ENCODE measurements around the gene KRT82. TPM values are rescaled to one million over a fixed set of nuclear protein-coding genes. Genes with fewer than 3 reads are reported as not detected.

Gene KRT82
- total RNA-seq, 1 donor from 2014 or later: not detected

GRCh38 chr12:52403561-52403960 lies 2.6 kb downstream of the KRT82 start:
- Mint-ChIP-seq H3K9me3 (no peaks in the 10 kb centered on the region), H3K27ac (no peak overlapping the region), H3K4me1 (no peaks in the 10 kb centered on the region), H3K27me3 (peaks cover 6% of the 10 kb centered on the region), H3K36me3 (ENCODE audit: low read depth) (no peaks in the 10 kb centered on the region), H3K4me3 (no peak overlapping the region)
- DNase-seq (no peak), ATAC-seq (ENCODE audit: low read depth) (no peak)
- no peak for TF ChIP-seq CTCF (IDR thresholded peaks at IDR 0.05)
- intact Hi-C loops (cut with micrococcal nuclease): no loop called here
- CTCF ChIA-PET: no interaction called here
- POLR2A ChIA-PET: no interaction called here

- ATAC-seq (ENCODE audit: low read depth) (no peak), DNase-seq (no peak)
- H3K36me3 Mint-ChIP-seq (ENCODE audit: low read depth): no peaks in the 10 kb centered on the region
- ChIA-PET CTCF (no interaction called here), POLR2A (no interaction called here)
- no peaks in the 10 kb centered on the region for H3K9me3 Mint-ChIP-seq
- intact Hi-C loops (cut with micrococcal nuclease): no loop called here
- no peak overlapping the region for H3K4me3 Mint-ChIP-seq
- TF ChIP-seq CTCF (IDR thresholded peaks at IDR 0.05): no peak
- H3K27ac Mint-ChIP-seq: no peak overlapping the region
- peaks cover 5% of the 10 kb centered on the region for H3K27me3 Mint-ChIP-seq
- no peaks in the 10 kb centered on the region for H3K4me1 Mint-ChIP-seq
These were observed 3.1 kb downstream of the KRT82 start for GRCh38 chr12:52402873-52403540.

GRCh38 chr12:52402377-52402776 lies 3.8 kb downstream of the KRT82 start:
- intact Hi-C loops (cut with micrococcal nuclease): no loop called here
- ATAC-seq (ENCODE audit: low read depth) (no peak), DNase-seq (no peak)
- Mint-ChIP-seq H3K36me3 (ENCODE audit: low read depth) (no peaks in the 10 kb centered on the region), H3K4me3 (no peak overlapping the region), H3K27ac (no peak overlapping the region), H3K4me1 (no peaks in the 10 kb centered on the region), H3K9me3 (no peaks in the 10 kb centered on the region), H3K27me3 (no peaks in the 10 kb centered on the region)
- TF ChIP-seq CTCF (IDR thresholded peaks at IDR 0.05): no peak
- CTCF ChIA-PET: no interaction called here
- POLR2A ChIA-PET: no interaction called here

- H3K36me3 Mint-ChIP-seq (ENCODE audit: low read depth): no peaks in the 10 kb centered on the region
- DNase-seq (no peak), ATAC-seq (ENCODE audit: low read depth) (no peak)
- H3K9me3 Mint-ChIP-seq: no peaks in the 10 kb centered on the region
- no peak for TF ChIP-seq CTCF (IDR thresholded peaks at IDR 0.05)
- CTCF ChIA-PET: no interaction called here
- no peak overlapping the region for H3K4me3 Mint-ChIP-seq
- H3K27ac Mint-ChIP-seq: no peak overlapping the region
- intact Hi-C loops (cut with micrococcal nuclease): no loop called here
- no peaks in the 10 kb centered on the region for H3K4me1 Mint-ChIP-seq
- H3K27me3 Mint-ChIP-seq: no peaks in the 10 kb centered on the region
- POLR2A ChIA-PET: no interaction called here
These were observed 4.2 kb downstream of the KRT82 start for GRCh38 chr12:52401926-52402325.

GRCh38 chr12:52401526-52401925 lies 4.6 kb downstream of the KRT82 start:
- Mint-ChIP-seq H3K27ac (no peak overlapping the region), H3K27me3 (no peaks in the 10 kb centered on the region), H3K4me1 (no peaks in the 10 kb centered on the region), H3K4me3 (no peak overlapping the region), H3K9me3 (no peaks in the 10 kb centered on the region), H3K36me3 (ENCODE audit: low read depth) (no peaks in the 10 kb centered on the region)
- ATAC-seq (ENCODE audit: low read depth): no peak
- CTCF ChIA-PET: no interaction called here
- no peak for TF ChIP-seq CTCF (IDR thresholded peaks at IDR 0.05)
- intact Hi-C loops (cut with micrococcal nuclease): no loop called here
- DNase-seq: no peak
- POLR2A ChIA-PET: no interaction called here
